PC-9 (cell line): ENCODE measurements around the gene DPM2. TPM values are rescaled to one million over a fixed set of nuclear protein-coding genes. Genes with fewer than 3 reads are reported as not detected.

ENCODE experiments used
- BruUV-seq: library from RNA; stranded (reverse); fragments of 400-500 nt; replicated peaks from 2 replicates; lab custom pipeline; 2021; lab: Mats Ljungman, UMichigan
- CTCF ChIA-PET: fragments of 300-600 bp; sonication (Branson Sonifier 250); formaldehyde crosslinking; loops from one replicate; lab custom pipeline; 2022; ENCODE audit warnings: antibody characterized with exemption; lab: Charles Lee
- POLR2A ChIA-PET: fragments of 300-600 bp; sonication (Branson Sonifier 250); formaldehyde crosslinking; loops from one replicate; lab custom pipeline; 2022; ENCODE audit warnings: antibody characterized with exemption; ENCODE audit not compliant: unreplicated experiment; lab: Charles Lee
- DNase-seq, 2 experiments: peaks; one replicate each; pipeline versions ENCODE4 v3.0.0 to v3.0.0-alpha.2; 2015 to 2022; ENCODE audit warnings: mixed read lengths in 1 of 2
- H2AFZ ChIP-seq: fragments of 200-600 bp; sonication (generic); 2 replicates; pipeline ENCODE4 v1.8.1; 2017; ENCODE audit warnings: antibody characterized with exemption
- H3F3A ChIP-seq: fragments of 200-600 bp; sonication (generic); 2 replicates; pipeline ENCODE4 v1.8.1; 2017; ENCODE audit warnings: antibody characterized with exemption, mild to moderate bottlenecking, low read depth; ENCODE audit not compliant: insufficient read depth
- H3K27ac ChIP-seq: fragments of 200-600 bp; sonication (generic); 2 replicates; pipeline ENCODE4 v1.6.1; 2016; ENCODE audit warnings: mixed run types
- H3K27me3 ChIP-seq: fragments of 200-600 bp; sonication (generic); 2 replicates; pipeline ENCODE4 v1.6.1; 2016; ENCODE audit warnings: low read depth, mixed run types; ENCODE audit not compliant: insufficient read depth
- H3K36me3 ChIP-seq: fragments of 200-600 bp; sonication (generic); 2 replicates; pipeline ENCODE4 v1.6.1; 2016; ENCODE audit warnings: low read depth, mixed run types
- H3K4me1 ChIP-seq: fragments of 200-600 bp; sonication (generic); replicated peaks from 2 replicates; pipeline ENCODE4 v1.6.1; 2016; ENCODE audit warnings: mixed run types; ENCODE audit not compliant: insufficient read depth
- H3K4me2 ChIP-seq: fragments of 200-600 bp; sonication (generic); 2 replicates; pipeline ENCODE4 v1.6.1; 2017; ENCODE audit warnings: mixed run types
- H3K4me3 ChIP-seq: fragments of 200-600 bp; sonication (generic); 2 replicates; pipeline ENCODE4 v1.6.1; 2016; ENCODE audit warnings: mixed run types
- H3K79me2 ChIP-seq: fragments of 200-600 bp; sonication (generic); 2 replicates; pipeline ENCODE4 v1.6.1; 2017; ENCODE audit warnings: low read depth, mixed run types
- H3K9me2 ChIP-seq: fragments of 200-600 bp; sonication (generic); 2 replicates; pipeline ENCODE4 v1.8.1; 2017; ENCODE audit warnings: mild to moderate bottlenecking; ENCODE audit not compliant: insufficient read depth
- H3K9me3 ChIP-seq: fragments of 200-600 bp; sonication (generic); 2 replicates; pipeline ENCODE4 v1.8.1; 2016; ENCODE audit warnings: low read depth; ENCODE audit not compliant: insufficient read depth
- H4K20me1 ChIP-seq: fragments of 200-600 bp; sonication (generic); 2 replicates; pipeline ENCODE4 v1.8.1; 2017; ENCODE audit not compliant: insufficient read depth
- CTCF ChIP-seq: fragments of 200-600 bp; sonication (generic); conservative IDR thresholded peaks from 2 replicates; pipeline ENCODE4 v1.6.1; 2017; ENCODE audit warnings: mixed run types, antibody characterized with exemption, mild to moderate bottlenecking, moderate library complexity
- EZH2 ChIP-seq: fragments of 200-600 bp; sonication (generic); IDR thresholded peaks from 2 replicates; pipeline ENCODE4 v1.8.0; 2017; ENCODE audit warnings: antibody characterized with exemption, low read depth
- intact Hi-C: fragments of 100-400 bp; cut with micrococcal nuclease; formaldehyde crosslinking; loops from one replicate; pipeline ENCODE4 v1.10.0; 2022; ENCODE audit not compliant: unreplicated experiment
- total RNA-seq: library from RNA; stranded (reverse); gene quantifications from 2 replicates; pipeline ENCODE4 v1.2.3, GENCODE V29; 2021

The DPM2 gene
- total RNA-seq, 1 experiment from 2014 or later = 79.4 TPM

GRCh38 chr9:127916720-127917581, 20.7 kb downstream of the DPM2 start, which contains the start of gene ST6GALNAC4:
ST6GALNAC4 (minus strand) TSS chr9:127917041; CDS start chr9:127916419, 622 bp downstream.
- Histone ChIP-seq H2AFZ (peak within 1 kb of the TSS; percentile 85), H4K20me1 (no peaks in the 10 kb centered on the region), H3K4me1 (peaks cover 64% of the 10 kb centered on the region), H3K79me2 (0 out of 2 replicates have a peak, but pooled peaks cover 9% of the 10 kb centered on the region), H3K9me3 (no peaks in the 10 kb centered on the region), H3K4me2 (peak within 1 kb of the TSS; percentile 97), H3F3A (peaks cover 35% of the 10 kb centered on the region), H3K36me3 (no peaks in the 10 kb centered on the region), H3K27me3 (no peaks in the 10 kb centered on the region), H3K27ac (peak within 1 kb of the TSS; percentile 97), H3K4me3 (peak within 1 kb of the TSS; percentile 92), H3K9me2 (no peaks in the 10 kb centered on the region)
- intact Hi-C loops = loop anchor here (5.0 kb wide), 2 partner anchors 130 to 415 kb away; partner anchors contain the start of gene CDK9
- DNase-seq = peak; percentile 61 to 95
- POLR2A ChIA-PET = interaction anchor here (0.5 to 1.2 kb wide), 5 partner anchors 77 to 365 kb away, joined by 3 to 7 read pairs (median 3); partner anchors contain the start of gene NAIF1
- CTCF ChIA-PET = interaction anchor here (0.6 to 1.0 kb wide), 3 partner anchors 35 to 241 kb away, joined by 6 to 18 read pairs (median 6); no protein-coding TSS in a partner anchor
- BruUV-seq = no TSS peak
- TF ChIP-seq EZH2 = no peak
- no peak for TF ChIP-seq CTCF

DNA sequence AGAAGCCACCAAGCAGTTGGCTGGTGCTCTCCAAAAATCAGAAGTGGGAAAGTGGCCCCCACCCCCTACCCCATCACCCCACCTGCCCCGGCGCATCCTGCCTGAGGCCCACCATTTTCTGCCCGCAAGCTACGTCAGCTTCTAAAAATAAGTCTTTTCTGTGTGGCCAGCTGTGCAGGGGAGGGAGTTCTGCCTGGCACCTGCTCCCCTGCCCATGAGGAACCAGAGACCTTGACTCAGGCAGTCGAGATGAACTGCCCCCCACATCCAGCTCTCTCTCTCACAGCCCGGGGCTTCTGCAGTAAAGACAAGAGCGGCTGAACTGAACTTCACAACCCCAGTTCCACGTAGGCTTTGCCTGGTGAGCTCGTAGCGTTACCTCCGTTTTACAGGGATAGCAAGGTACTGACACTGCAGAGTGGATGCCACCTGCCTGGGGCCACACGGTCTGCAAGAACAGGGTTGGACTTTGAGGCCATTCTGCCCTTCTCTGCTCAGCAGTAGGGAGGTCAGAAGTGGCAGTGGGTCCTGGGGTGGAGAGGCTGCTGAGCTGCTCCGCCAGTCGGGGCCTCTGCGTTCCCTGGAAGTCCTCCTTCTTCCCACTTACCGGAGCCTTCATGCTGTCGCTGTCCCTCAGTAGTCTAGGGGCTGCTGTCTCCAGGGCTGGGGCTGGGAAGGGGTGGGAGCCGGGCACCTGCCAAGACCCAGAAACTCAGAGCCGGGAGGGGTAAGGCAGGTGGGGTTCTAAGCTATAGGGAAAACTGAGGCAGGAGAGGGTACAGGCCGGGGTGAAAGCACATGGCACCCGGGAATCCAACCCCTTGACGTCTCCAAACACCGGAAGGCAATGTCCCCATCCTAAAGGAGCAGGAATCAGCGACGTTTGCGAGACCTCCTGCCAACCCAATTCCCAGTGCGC, 21.6 kb downstream of the DPM2 start:
- Histone ChIP-seq H3K9me3 (no peaks in the 10 kb centered on the region), H3K36me3 (no peaks in the 10 kb centered on the region), H4K20me1 (no peaks in the 10 kb centered on the region), H3K79me2 (0 out of 2 replicates have a peak, but pooled peaks cover 9% of the 10 kb centered on the region), H3F3A (peaks cover 35% of the 10 kb centered on the region), H3K27ac (no peak overlapping the region), H3K4me3 (peak overlapping the region; percentile 92), H3K9me2 (no peaks in the 10 kb centered on the region), H3K4me2 (peak overlapping the region; percentile 97), H3K4me1 (peaks cover 55% of the 10 kb centered on the region), H2AFZ (peak overlapping the region; percentile 85), H3K27me3 (no peaks in the 10 kb centered on the region)
- ChIA-PET POLR2A (interaction anchor here (0.5 to 1.2 kb wide), 5 partner anchors 24 to 364 kb away, joined by 3 to 7 read pairs (median 4); partner anchors contain the start of gene NAIF1), CTCF (interaction anchor here (0.6 to 1.0 kb wide), 3 partner anchors 35 to 242 kb away, joined by 6 to 18 read pairs (median 6); no protein-coding TSS in a partner anchor)
- TSS peak; percentile 34 for BruUV-seq
- intact Hi-C loops = loop anchor here (5.0 kb wide), 2 partner anchors 129 to 414 kb away; partner anchors contain the start of gene CDK9
- no peak for DNase-seq
- TF ChIP-seq EZH2 = no peak
- no peak for TF ChIP-seq CTCF
